PFSK-1 (cell line): Measurements from ENCODE around the gene R3HDM1.

ENCODE experiments used
- POLR2AphosphoS5 ChIP-seq: IDR thresholded peaks from 2 replicates; pipeline ENCODE4 v1.6.1; 2012; ENCODE audit warnings: low read depth, mild to moderate bottlenecking, control low read depth, low read length, moderate library complexity
- SIN3A ChIP-seq: IDR thresholded peaks from 2 replicates; pipeline ENCODE4 v1.6.1; 2012; ENCODE audit warnings: mild to moderate bottlenecking, low read length, moderate library complexity, borderline replicate concordance; ENCODE audit not compliant: insufficient read depth
- TF ChIP-seq, protein P1 (sequence below), 2 experiments: IDR thresholded peaks; 2 replicates each; pipeline versions ENCODE4 v1.6.1 to v1.8.0; 2011 to 2012; ENCODE audit warnings: low read depth in 2 of 2, low read length in 2 of 2, control low read depth in 1 of 2, inconsistent platforms in 1 of 2, mild to moderate bottlenecking in 1 of 2, moderate library complexity in 1 of 2; ENCODE audit not compliant: insufficient read depth in 1 of 2

DNA sequence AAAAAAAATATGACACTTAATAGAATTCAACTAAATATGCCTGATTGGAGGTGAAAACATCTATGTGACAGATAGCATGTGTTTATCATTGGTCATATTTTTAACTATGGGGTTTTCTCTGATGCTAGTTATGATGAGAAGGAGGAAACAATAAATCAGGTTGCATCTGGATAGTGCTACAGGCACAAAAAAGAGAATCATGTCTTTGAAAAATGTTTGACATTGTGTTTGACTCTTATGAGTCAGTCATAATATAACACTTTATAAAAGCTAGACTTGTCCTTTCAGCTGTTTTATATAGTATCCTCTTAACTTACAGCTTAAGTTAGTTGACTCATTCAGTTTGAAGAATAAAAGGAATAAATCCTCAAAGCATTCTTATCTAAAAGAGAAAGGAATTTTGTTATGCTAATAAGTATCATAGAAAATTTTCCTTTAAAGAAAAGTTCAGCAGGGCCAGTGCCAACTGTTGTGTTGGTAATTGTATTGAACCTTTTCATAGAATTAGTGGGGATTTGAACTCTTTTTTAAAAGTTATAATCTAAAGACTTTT lies 131.9 kb downstream of the R3HDM1 start:
- no peak for TF ChIP-seq SIN3A
- TF ChIP-seq, protein P1, sequence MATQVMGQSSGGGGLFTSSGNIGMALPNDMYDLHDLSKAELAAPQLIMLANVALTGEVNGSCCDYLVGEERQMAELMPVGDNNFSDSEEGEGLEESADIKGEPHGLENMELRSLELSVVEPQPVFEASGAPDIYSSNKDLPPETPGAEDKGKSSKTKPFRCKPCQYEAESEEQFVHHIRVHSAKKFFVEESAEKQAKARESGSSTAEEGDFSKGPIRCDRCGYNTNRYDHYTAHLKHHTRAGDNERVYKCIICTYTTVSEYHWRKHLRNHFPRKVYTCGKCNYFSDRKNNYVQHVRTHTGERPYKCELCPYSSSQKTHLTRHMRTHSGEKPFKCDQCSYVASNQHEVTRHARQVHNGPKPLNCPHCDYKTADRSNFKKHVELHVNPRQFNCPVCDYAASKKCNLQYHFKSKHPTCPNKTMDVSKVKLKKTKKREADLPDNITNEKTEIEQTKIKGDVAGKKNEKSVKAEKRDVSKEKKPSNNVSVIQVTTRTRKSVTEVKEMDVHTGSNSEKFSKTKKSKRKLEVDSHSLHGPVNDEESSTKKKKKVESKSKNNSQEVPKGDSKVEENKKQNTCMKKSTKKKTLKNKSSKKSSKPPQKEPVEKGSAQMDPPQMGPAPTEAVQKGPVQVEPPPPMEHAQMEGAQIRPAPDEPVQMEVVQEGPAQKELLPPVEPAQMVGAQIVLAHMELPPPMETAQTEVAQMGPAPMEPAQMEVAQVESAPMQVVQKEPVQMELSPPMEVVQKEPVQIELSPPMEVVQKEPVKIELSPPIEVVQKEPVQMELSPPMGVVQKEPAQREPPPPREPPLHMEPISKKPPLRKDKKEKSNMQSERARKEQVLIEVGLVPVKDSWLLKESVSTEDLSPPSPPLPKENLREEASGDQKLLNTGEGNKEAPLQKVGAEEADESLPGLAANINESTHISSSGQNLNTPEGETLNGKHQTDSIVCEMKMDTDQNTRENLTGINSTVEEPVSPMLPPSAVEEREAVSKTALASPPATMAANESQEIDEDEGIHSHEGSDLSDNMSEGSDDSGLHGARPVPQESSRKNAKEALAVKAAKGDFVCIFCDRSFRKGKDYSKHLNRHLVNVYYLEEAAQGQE (IDR thresholded peaks at IDR 0.05; ENCODE audit: insufficient read depth in 1 of 2, low read depth in 2 of 2, low read length in 2 of 2): no peak
- no peak for TF ChIP-seq POLR2AphosphoS5
